Measurements from ENCODE around the gene SUZ12. TPM values are rescaled to one million over a fixed set of nuclear protein-coding genes. Genes with fewer than 3 reads are reported as not detected.
"Not testable (repeated sequence)": the region's sequence is repeated elsewhere in the genome, so short reads cannot be mapped to it uniquely, and the experiment has no call there.

Gene SUZ12
- total RNA-seq, 4 donors from 2014 or later: 18.6 to 22.3 (median 21.7) TPM

- Histone ChIP-seq H3K4me1 (peaks cover 0 to 8% (median 5%) of the 10 kb centered on the region in 4 donors), H3K36me3 (no peaks in the 10 kb centered on the region), H3K27me3 (peaks cover 0 to 35% (median 18%) of the 10 kb centered on the region in 4 donors), H3K9me3 (no peaks in the 10 kb centered on the region), H3K4me3 (peak overlapping the region; percentile 8 to 28 (median 24)), H3K27ac (replicated peaks in 1 of 4) (no peak overlapping the region)
- no peak for TF ChIP-seq POLR2A (IDR thresholded peaks at IDR 0.05; ENCODE audit: low read depth)
- TF ChIP-seq CTCF (IDR thresholded peaks at IDR 0.05): no peak
- no peak for TF ChIP-seq EP300 (IDR thresholded peaks at IDR 0.05)
- no peak for TF ChIP-seq POLR2AphosphoS5 (IDR thresholded peaks at IDR 0.05)
- DNase-seq (ENCODE audit: extremely low spot score): no peak
- intact Hi-C loops (cut with DNase I): no loop called here
- 45% methylated on average over 4 of the region's 45 CpGs for WGBS
Observed at GRCh38 chr17:31917065-31917529, 19.7 kb upstream of the SUZ12 start.

- H3K4me3 ChIP-seq; H3K9me3 ChIP-seq; H3K27ac ChIP-seq (replicated peaks in 1 of 4); H3K4me1 ChIP-seq; intact Hi-C loops (cut with DNase I); H3K36me3 ChIP-seq; DNase-seq (ENCODE audit: extremely low spot score): not testable (repeated sequence)
- peaks cover 0 to 35% (median 18%) of the 10 kb centered on the region in 4 donors for H3K27me3 ChIP-seq
- 93% methylated on average over 13 of the region's 13 CpGs for WGBS
Observed at GRCh38 chr17:31917721-31918120, 19.1 kb upstream of the SUZ12 start.

GRCh38 chr17:31918701-31919128 is 18.1 kb upstream of the SUZ12 start:
- DNase-seq (ENCODE audit: extremely low spot score): no peak
- no peak overlapping the region for H3K4me3 ChIP-seq
- no peaks in the 10 kb centered on the region for H3K36me3 ChIP-seq
- TF ChIP-seq EP300 (IDR thresholded peaks at IDR 0.05) (no peak), POLR2AphosphoS5 (IDR thresholded peaks at IDR 0.05) (no peak), POLR2A (IDR thresholded peaks at IDR 0.05; ENCODE audit: low read depth) (no peak), CTCF (IDR thresholded peaks at IDR 0.05) (no peak)
- H3K9me3 ChIP-seq: no peaks in the 10 kb centered on the region
- 82% methylated on average over 4 of the region's 4 CpGs for WGBS
- H3K4me1 ChIP-seq: peaks cover 0 to 8% (median 5%) of the 10 kb centered on the region in 4 donors
- intact Hi-C loops (cut with DNase I): no loop called here
- H3K27me3 ChIP-seq: peaks cover 0 to 35% (median 18%) of the 10 kb centered on the region in 4 donors
- no peak overlapping the region for H3K27ac ChIP-seq (replicated peaks in 1 of 4)

GRCh38 chr17:31919802-31920525 is 16.8 kb upstream of the SUZ12 start:
- H3K27ac ChIP-seq (replicated peaks in 1 of 4): no peak overlapping the region
- peaks cover 0 to 35% (median 18%) of the 10 kb centered on the region in 4 donors for H3K27me3 ChIP-seq
- TF ChIP-seq EP300 (IDR thresholded peaks at IDR 0.05) (no peak), POLR2A (IDR thresholded peaks at IDR 0.05; ENCODE audit: low read depth) (no peak), CTCF (IDR thresholded peaks at IDR 0.05) (no peak), POLR2AphosphoS5 (IDR thresholded peaks at IDR 0.05) (no peak)
- WGBS: 82% methylated on average over 10 of the region's 10 CpGs
- no peak for DNase-seq (ENCODE audit: extremely low spot score)
- H3K4me1 ChIP-seq: peaks cover 0 to 8% (median 5%) of the 10 kb centered on the region in 4 donors
- no peak overlapping the region for H3K4me3 ChIP-seq
- intact Hi-C loops (cut with DNase I): no loop called here
- H3K9me3 ChIP-seq: no peaks in the 10 kb centered on the region
- no peaks in the 10 kb centered on the region for H3K36me3 ChIP-seq

GRCh38 chr17:31926100-31926729 is 10.6 kb upstream of the SUZ12 start:
- DNase-seq (ENCODE audit: extremely low spot score): no peak
- Histone ChIP-seq H3K27me3 (no peaks in the 10 kb centered on the region), H3K36me3 (no peaks in the 10 kb centered on the region), H3K27ac (replicated peaks in 1 of 4) (no peak overlapping the region), H3K4me3 (no peak overlapping the region), H3K4me1 (no peaks in the 10 kb centered on the region), H3K9me3 (no peaks in the 10 kb centered on the region)
- TF ChIP-seq CTCF (IDR thresholded peaks at IDR 0.05) (no peak), EP300 (IDR thresholded peaks at IDR 0.05) (no peak), POLR2AphosphoS5 (IDR thresholded peaks at IDR 0.05) (no peak), POLR2A (IDR thresholded peaks at IDR 0.05; ENCODE audit: low read depth) (no peak)
- intact Hi-C loops (cut with DNase I): no loop called here
- 91% methylated on average over 5 of the region's 5 CpGs for WGBS

All from esophagus muscularis mucosa (tissue), 4 donors.